SU-DHL-6 (cell line): ENCODE data around the gene EDDM3A.

ENCODE experiments used
- CTCF ChIP-seq: fragments of 200-600 bp; sonication (generic); IDR thresholded peaks from one replicate; pipeline ENCODE4 v1.5.1; 2017; ENCODE audit warnings: antibody characterized with exemption, mild to moderate bottlenecking, low read length, moderate library complexity; ENCODE audit not compliant: insufficient read depth, poor library complexity, severe bottlenecking
- EZH2phosphoT487 ChIP-seq: fragments of 200-600 bp; sonication (generic), shearing (Covaris generic); conservative IDR thresholded peaks from 2 replicates; pipeline ENCODE4 v1.6.1; 2018; ENCODE audit warnings: mild to moderate bottlenecking, antibody characterized with exemption, low read length, moderate library complexity, mixed read lengths

- TF ChIP-seq CTCF (no peak), EZH2phosphoT487 (no peak)
Measured at GRCh38 chr14:20699931-20700330, 45.8 kb upstream of the EDDM3A start.
